Esophagus muscularis mucosa (tissue), 3 donors: ENCODE measurements around the gene TSSK2.

ENCODE experiments used
- POLR2AphosphoS5 ChIP-seq, 2 donors: sonication (generic); formaldehyde crosslinking; IDR thresholded peaks; one replicate each; pipeline ENCODE4 v1.6.1; 2017; ENCODE audit warnings: antibody characterized with exemption in 2 of 2
- TF ChIP-seq, protein P1 (sequence below), 3 experiments: fragments of 200-600 bp in 2 of 3; fragments of 450-650 bp in 1 of 3; sonication (generic) in 2 of 3; IDR thresholded peaks; one replicate each; pipeline ENCODE4 v1.5.1; 2017 to 2019; ENCODE audit warnings: antibody characterized with exemption in 3 of 3, mild to moderate bottlenecking in 2 of 3, moderate library complexity in 1 of 3

GRCh38 chr22:19123936-19124335 lies 7.2 kb upstream of the TSSK2 start:
- TF ChIP-seq POLR2AphosphoS5 (IDR thresholded peaks at IDR 0.05) = no peak
- TF ChIP-seq, protein P1, sequence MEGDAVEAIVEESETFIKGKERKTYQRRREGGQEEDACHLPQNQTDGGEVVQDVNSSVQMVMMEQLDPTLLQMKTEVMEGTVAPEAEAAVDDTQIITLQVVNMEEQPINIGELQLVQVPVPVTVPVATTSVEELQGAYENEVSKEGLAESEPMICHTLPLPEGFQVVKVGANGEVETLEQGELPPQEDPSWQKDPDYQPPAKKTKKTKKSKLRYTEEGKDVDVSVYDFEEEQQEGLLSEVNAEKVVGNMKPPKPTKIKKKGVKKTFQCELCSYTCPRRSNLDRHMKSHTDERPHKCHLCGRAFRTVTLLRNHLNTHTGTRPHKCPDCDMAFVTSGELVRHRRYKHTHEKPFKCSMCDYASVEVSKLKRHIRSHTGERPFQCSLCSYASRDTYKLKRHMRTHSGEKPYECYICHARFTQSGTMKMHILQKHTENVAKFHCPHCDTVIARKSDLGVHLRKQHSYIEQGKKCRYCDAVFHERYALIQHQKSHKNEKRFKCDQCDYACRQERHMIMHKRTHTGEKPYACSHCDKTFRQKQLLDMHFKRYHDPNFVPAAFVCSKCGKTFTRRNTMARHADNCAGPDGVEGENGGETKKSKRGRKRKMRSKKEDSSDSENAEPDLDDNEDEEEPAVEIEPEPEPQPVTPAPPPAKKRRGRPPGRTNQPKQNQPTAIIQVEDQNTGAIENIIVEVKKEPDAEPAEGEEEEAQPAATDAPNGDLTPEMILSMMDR (IDR thresholded peaks at IDR 0.05) = no peak
